Stimulated activated naive CD4-positive, alpha-beta T cell (primary cell): Measurements from ENCODE around the gene RBM19.
A peak's percentile ranks its signal among the peaks of the same experiment; 100 is the strongest.
"Not testable (repeated sequence)": the region's sequence is repeated elsewhere in the genome, so short reads cannot be mapped to it uniquely, and the experiment has no call there.

Experiments used
- DNase-seq, 6 experiments: peaks; one replicate each; lab custom pipeline; 2025; lab: John Stamatoyannopoulos, UW

Gene RBM19

DNA sequence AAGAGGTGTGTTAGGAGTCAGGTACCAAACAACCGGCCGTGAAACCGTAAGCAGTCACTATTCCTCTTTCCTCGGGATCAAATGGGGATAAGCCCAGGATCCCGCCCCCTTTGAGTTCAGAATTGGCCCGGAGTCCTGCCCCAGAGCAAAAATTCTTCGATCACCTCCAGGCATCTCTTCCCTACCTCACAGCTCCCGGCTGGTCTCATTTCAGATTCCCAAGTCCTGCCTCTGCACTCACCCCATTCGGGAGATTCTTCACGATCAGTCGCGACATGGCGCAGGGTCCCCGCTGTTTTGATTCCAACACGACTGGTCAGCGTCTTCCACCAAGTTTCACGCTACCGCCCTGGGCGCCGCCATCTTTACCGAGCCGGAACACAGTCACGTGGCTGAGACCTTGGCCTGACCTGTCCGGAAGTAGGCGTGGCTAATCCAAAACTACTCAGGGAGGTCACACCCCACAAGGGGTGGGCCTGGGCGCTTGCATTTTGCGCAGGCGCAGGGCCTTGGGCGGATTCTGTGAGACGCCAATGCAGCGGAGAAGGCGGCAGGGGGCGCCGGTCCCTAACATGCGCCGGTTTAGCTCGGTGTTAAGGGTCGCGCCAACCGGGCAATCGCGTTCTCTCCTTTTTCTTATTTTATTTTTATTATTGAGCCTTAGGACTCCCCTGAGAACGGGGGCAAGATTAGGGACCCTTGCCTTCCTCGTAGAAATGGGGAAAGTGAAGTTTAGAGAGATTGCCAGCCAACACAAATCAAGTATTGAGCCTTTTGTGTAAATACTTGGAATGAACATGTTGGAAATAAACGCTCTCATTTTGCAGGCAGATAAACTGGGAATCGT is at the start of gene RBM19:
Gene RBM19, minus strand, starts transcription at position 375 of the 847 bp plus-strand sequence. Its CDS starts 98 bp downstream, at position 277.
- peak; percentile 92 to 97 (median 94) for DNase-seq

DNA sequence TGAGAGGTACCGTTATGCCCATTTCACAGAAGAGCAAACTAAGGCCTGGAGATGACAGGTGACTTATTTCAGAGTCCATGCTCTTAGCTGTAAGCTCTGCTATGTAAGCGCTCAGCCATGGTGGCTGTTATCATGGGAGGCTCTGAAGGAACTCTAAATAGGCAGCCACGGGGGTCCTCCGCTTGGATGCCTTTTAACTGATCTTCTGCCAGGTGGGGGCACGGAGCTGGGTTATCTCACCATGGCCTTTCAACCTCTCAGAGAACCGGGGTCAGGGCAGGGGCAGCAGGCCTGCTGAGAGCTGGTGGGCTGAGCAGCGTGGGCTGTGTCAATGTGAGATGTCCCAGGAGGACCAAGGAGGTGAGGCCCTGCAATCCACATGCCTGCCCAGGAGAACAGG is 49.7 kb upstream of the RBM19 start:
- no peak for DNase-seq

- no peak for DNase-seq
These were observed 47.6 kb upstream of the RBM19 start for GRCh38 chr12:114013575-114014345.

GRCh38 chr12:114012744-114013431 is 46.8 kb upstream of the RBM19 start:
- no peak for DNase-seq

GRCh38 chr12:114011711-114012110 is 45.6 kb upstream of the RBM19 start:
- DNase-seq, result no peak

DNA sequence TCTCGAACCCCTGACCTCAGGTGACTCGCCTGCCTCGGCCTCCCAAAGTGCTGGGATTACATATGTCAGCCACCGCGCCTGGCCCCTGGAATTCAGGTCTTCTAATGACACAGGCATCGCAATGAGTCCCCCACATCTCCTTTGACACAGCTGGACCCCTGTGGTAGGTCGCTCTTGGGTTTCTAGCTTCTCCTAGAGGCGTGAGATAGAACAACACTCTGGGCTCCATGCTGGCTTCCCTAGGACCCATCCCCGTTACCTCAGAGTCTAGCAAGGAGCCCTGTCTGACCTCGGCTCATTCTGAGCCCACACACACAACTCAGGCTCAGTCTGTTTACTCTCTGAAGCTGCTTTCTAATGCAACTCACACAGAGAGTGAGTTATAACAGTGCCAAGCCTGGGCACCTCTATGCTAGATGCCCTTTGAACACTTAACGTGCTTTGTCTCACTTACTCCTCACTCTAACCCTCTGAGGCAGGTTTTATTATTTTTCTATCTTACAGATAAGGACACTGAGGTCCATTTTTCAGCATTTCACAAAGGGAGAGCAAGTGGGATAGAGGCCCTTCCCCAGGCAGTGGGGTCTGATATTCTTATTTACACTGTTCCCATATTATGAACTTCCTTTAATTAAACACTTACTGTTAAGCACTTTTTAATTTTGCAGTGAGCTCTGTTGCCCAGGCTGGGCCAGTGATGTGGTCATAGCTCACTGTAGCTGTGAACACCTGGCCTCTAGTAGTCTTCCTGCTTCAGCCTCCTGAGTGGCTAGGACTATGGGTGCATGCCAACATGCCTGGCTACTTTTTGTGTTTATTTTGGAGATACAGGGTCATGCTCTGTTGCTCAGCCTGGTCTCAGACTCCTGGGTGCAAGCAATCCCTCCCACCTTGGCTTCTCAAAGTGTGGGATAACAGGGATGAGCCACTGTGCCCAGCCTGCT is 40.6 kb upstream of the RBM19 start:
- DNase-seq, result no peak

DNA sequence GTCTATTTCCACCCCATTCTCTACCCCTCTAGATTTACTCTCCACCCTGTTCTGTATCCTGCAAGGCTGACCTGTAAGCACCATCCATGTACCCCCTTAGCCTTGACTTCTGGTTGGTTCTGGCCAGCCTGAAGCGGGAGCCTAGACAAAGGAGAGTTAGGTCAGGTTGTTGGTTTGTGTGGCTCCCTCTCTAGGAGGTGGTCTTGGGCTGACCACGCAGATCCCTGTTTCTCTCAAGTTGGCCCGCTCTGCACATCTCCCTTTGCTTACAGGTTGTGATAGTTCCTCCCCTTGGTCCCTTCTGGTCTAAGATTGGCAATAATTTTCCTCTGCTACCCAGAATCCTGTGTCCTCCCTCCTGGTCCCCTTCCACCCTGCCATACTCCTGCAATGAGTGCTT is 38.3 kb upstream of the RBM19 start:
- DNase-seq, result no peak

GRCh38 chr12:114003286-114003685 is 37.2 kb upstream of the RBM19 start:
- DNase-seq, result no peak

GRCh38 chr12:114001511-114002340 is 35.6 kb upstream of the RBM19 start:
- no peak for DNase-seq

DNA sequence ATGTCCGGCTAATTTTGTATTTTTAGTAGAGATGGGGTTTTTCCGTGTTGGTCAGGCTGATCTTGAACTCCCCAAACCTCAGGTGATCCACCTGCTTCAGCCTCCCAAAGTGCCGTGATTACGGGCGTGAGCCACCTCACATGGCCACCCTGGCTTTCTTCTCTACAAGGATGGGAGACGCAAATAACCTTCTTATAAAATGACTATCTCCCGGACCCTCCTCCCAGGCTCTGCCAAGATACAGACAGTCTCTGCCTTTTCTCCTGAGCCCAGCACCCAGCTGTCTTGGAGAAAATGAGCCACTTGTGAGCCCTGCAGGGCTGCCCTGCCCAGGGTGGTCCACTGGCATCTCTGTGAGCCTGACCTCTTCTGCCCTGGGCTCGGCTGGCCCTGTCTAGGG is 34.7 kb upstream of the RBM19 start:
- no peak for DNase-seq

GRCh38 chr12:114000261-114000660 is 34.1 kb upstream of the RBM19 start:
- not testable (repeated sequence) for DNase-seq

DNA sequence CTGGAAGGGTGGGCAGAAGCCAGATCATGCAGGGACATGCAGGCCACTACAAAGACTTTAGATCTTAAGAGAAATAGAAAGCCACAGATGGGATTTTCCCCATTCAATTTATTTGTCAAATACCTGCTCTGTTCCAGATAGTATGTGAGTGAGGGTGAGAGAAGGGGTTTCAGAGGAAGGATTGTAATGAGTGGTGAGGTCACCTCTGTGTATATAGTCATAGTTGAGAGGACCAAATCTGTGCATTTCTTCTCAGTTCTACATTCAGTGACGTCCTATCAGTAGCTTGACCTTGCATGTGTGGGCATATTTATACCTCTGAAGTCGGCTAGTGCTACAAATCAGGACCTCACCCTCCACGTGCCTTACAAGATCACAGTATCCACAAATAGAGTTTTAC is 31.2 kb upstream of the RBM19 start:
- DNase-seq, result no peak

DNA sequence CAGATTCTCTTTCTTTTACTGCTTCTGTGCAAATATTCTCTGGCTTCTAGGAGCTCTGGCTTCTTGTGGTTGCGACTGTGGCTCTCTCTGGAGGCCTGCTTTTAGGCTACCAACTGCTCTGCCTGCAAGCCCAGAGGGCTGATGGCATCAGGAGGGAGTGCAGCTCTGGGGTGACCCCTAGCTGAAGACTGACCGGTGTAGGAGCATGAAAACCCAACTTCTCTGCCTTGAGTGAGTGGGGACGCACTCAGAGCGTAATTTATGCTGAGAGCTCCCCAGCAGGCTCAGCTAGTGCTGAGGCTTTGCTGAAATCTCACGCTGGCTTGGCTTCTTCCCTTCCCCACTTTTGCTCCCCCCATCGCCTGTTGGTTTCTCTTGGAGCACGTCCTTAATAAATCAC is 29.9 kb upstream of the RBM19 start:
- no peak for DNase-seq

DNA sequence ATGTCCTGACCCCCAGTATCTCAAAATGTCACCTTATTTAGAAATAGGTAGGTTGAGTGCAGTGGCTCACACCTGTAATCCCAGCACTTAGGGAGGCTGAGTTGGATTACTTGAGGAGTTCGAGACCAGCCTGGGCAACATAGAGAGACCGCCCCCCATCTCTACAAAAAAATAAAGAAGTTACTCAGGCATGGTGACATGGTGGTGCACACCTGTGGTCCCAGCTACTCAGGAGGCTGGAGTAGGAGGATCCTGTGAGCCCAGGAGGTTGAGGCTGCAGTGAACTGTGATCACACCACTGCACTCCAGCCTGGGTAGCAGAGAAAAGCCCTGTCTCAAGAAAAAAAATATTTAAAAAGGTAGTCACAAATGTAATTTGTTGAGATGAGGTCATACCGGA is 27.9 kb upstream of the RBM19 start:
- no peak for DNase-seq

DNA sequence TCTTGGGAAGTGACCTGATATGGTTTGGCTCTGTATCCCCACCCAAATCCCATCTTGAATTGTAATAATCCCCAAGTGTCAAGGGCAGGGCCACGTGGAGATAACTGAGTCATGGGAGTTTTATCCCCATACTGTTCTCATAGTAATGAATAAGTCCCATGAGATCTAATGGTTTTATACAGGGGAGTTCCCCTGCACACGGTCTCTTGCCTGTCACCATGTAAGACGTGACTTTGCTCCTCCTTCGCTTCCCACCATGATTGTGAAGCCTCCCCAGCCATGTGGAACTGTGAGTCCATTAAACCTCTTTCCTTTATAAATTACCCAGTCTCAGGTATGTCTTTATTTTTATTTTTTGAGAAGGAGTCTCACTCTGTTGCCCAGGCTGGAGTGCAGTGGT is 26.6 kb upstream of the RBM19 start:
- DNase-seq, result not testable (repeated sequence)

- no peak for DNase-seq
These were observed 25.3 kb upstream of the RBM19 start for GRCh38 chr12:113991224-113992044.

DNA sequence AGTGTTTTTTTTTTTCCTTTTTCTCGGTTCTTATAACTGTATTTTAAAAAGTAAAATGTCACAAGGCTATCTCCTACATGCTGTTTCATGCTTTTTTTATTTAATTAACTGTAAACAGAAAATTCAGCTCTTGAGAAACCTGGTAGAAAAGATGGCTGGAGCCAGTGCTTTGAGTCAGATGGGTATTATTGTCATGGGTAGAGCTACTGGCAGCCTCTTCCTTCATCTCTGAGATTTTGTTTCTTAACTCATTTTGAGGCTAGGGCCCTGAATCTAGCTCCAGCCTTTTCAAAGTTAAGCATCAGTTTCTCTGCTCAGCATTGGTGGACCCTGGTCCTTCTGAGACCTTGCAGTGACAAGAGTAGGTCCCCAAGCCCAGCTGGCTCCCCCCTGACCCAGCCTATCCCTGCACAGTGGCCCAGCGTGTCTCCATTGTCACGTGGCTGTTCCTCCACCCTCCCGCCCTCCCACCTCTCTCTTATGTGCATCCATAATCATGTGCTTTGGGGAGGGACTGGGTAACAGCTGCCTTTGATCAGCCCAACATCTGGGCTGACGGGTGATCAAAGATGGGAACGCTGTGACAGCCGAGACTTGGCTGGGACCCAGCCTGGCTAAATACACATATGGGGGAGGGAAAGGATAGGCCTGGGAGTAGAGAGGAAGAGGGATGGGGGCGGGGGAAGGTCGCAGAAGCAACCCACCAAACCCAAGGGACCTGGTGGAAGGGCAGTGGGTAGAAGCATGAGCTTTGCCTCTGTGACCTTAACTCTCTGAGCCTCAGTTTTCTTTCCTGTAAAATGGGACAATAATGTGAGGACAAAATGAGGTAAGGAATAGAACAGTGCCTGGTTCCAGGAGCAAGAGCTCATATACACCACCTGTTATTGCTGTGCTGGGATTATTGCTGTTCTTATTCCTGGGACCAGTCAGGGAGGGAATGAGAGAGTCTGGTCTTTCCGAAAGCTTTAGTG is 24.4 kb upstream of the RBM19 start:
- no peak for DNase-seq

GRCh38 chr12:113988976-113989375 is 22.9 kb upstream of the RBM19 start:
- DNase-seq, result no peak

- DNase-seq, result no peak
These were observed 21.9 kb upstream of the RBM19 start for GRCh38 chr12:113988064-113988451.
